Kidney (tissue), 14 donors: ENCODE data around the gene WAC. TPM values are rescaled to one million over a fixed set of nuclear protein-coding genes. Genes with fewer than 3 reads are reported as not detected.

Experiments
- DNase-seq, 5 donors: peaks; one replicate each; pipeline ENCODE4 v3.0.0-alpha.2; 2013 to 2020
- FAIRE-seq: peaks from 2 replicates; lab custom pipeline; 2012; peaks lifted over from hg19 to GRCh38; lab: Jason Lieb, UNC
- H3K27ac ChIP-seq, 2 donors: one replicate each; pipeline ENCODE4 v1.7.0; 2013; ENCODE audit warnings: low read depth in 2 of 2, low read length in 2 of 2, inconsistent platforms in 1 of 2
- H3K27me3 ChIP-seq: one replicate; pipeline ENCODE4 v1.7.1; 2013; ENCODE audit warnings: low read length, inconsistent platforms; ENCODE audit not compliant: control insufficient read depth, insufficient read depth
- H3K36me3 ChIP-seq, 3 donors: one replicate each; pipeline versions ENCODE4 v1.7.0 to v1.7.1; 2013; ENCODE audit warnings: low read length in 3 of 3, control low read depth in 1 of 3, inconsistent platforms in 1 of 3; ENCODE audit not compliant: insufficient read depth in 3 of 3, control insufficient read depth in 2 of 3
- H3K4me1 ChIP-seq, 3 donors: one replicate each; pipeline versions ENCODE4 v1.7.0 to v1.7.1; 2013; ENCODE audit warnings: low read length in 3 of 3, inconsistent platforms in 1 of 3, low read depth in 1 of 3; ENCODE audit not compliant: control insufficient read depth in 2 of 3, insufficient read depth in 2 of 3
- H3K4me3 ChIP-seq, 3 donors: one replicate each; pipeline versions ENCODE4 v1.7.0 to v1.8.1; 2013; ENCODE audit warnings: low read length in 3 of 3, control low read depth in 1 of 3, inconsistent platforms in 1 of 3
- H3K9ac ChIP-seq, 3 donors: one replicate each; pipeline versions ENCODE4 v1.7.0 to v1.7.1; 2013; ENCODE audit warnings: low read length in 3 of 3, control low read depth in 1 of 3, inconsistent platforms in 1 of 3
- H3K9me3 ChIP-seq, 3 donors: one replicate each; pipeline versions ENCODE4 v1.7.0 to v1.7.1; 2013; ENCODE audit warnings: low read length in 3 of 3, control low read depth in 1 of 3, inconsistent platforms in 1 of 3; ENCODE audit not compliant: control insufficient read depth in 2 of 3, insufficient read depth in 1 of 3
- CTCF ChIP-seq: IDR thresholded peaks from 3 replicates; pipeline ENCODE4 v1.5.1; 2012; ENCODE audit warnings: mild to moderate bottlenecking, moderate library complexity, borderline replicate concordance; ENCODE audit not compliant: insufficient read depth; ENCODE audit errors: extremely low read depth
- intact Hi-C: fragments of 100-400 bp; cut with DNase I; formaldehyde crosslinking; loops from one replicate; pipeline ENCODE4 v1.11.1; 2022
- polyA plus RNA-seq: library from polyadenylated mRNA; stranded (reverse); fragments of 350-450 nt; fragmentation: Illumina TruSeq; extraction: RNeasy Lipid Tissue Mini Kit (QIAGEN cat#74804); gene quantifications from one replicate; pipeline ENCODE4 v1.2.3, GENCODE V29; 2014; ENCODE audit warnings: low read depth, low replicate concordance; ENCODE audit not compliant: insufficient read depth
- total RNA-seq: library from RNA; stranded (reverse); fragmentation: NEBNext Ultra II Directional; extraction: Animal tissue kit (Norgen Biotek cat#: 25700); gene quantifications from one replicate; pipeline ENCODE4 v1.2.1, GENCODE V29; 2021
- donor health status: control.
- donor health status: control.
- donor health status: control.
- donor health status: control.
- donor health status: control.
- donor health status: DM: yes; HTN: yes; CAD: no.
- donor health status: Normal renal cell carcinoma (clear cell type).

Gene WAC
- total and polyA plus RNA-seq, 2 donors from 2014 or later = 33.4 to 107 TPM

- H3K27ac ChIP-seq = no peak overlapping the region
- DNase-seq = peak in 2 of 5 donors; percentile 34 to 40
- no peaks in the 10 kb centered on the region for H3K9me3 ChIP-seq
- TF ChIP-seq CTCF = no peak
- no peak overlapping the region for H3K9ac ChIP-seq
- FAIRE-seq = no peak
- H3K4me3 ChIP-seq = no peak overlapping the region
- no peaks in the 10 kb centered on the region for H3K36me3 ChIP-seq
- H3K4me1 ChIP-seq = no peaks in the 10 kb centered on the region
- intact Hi-C loops = no loop called here
- H3K27me3 ChIP-seq = no peaks in the 10 kb centered on the region
Observed at GRCh38 chr10:28503114-28503513, 29.8 kb upstream of the WAC start.

DNA sequence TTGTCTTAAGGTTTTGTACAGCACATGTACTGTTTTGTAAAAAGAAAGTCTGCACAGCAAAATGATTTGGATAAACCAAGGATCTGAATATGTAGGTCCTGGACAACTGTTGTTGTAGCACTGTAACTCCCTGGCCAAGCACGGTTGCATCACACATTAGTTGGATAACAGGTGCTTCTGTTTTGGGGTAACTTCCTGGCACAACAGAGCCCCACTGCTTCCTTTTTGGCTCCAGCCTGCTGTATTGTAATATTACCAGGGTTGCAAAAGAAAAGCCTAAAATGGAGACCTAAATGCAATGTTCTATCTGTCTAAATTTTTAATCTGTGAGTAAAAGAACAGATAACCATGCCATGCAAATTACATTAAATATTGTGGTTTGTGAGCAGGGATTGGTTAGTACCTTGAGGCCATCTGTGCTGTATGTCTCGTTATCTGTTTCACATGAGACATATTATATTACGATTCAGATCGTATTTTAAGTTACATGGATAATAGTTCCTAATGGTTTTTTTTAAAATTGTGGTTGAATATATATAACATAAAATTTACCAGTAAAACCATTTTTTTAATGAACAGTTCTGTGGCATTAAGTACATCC is 27.5 kb upstream of the WAC start:
- FAIRE-seq = no peak
- H3K36me3 ChIP-seq = no peaks in the 10 kb centered on the region

GRCh38 chr10:28508304-28508925 is 24.5 kb upstream of the WAC start:
- FAIRE-seq (no peak), DNase-seq (no peak)
- Histone ChIP-seq H3K4me1 (no peaks in the 10 kb centered on the region), H3K27me3 (no peaks in the 10 kb centered on the region), H3K36me3 (no peaks in the 10 kb centered on the region), H3K4me3 (no peak overlapping the region), H3K27ac (no peak overlapping the region), H3K9me3 (no peaks in the 10 kb centered on the region), H3K9ac (no peak overlapping the region)
- intact Hi-C loops = no loop called here
- TF ChIP-seq CTCF = no peak

More for the DNA sequence above, 27.5 kb upstream of the WAC start:
- Histone ChIP-seq H3K4me3 (no peak overlapping the region), H3K9ac (no peak overlapping the region), H3K4me1 (no peaks in the 10 kb centered on the region), H3K27me3 (no peaks in the 10 kb centered on the region), H3K9me3 (no peaks in the 10 kb centered on the region), H3K27ac (no peak overlapping the region)
- no peak for TF ChIP-seq CTCF
- DNase-seq = no peak
- intact Hi-C loops = no loop called here
